HL-60/S4 (cell line): ENCODE data around the gene GLI3.

Experiments used
- in situ Hi-C: fragments of 300-500 bp; cut with MboI; formaldehyde crosslinking; loops from 2 replicates; pipeline ENCODE4 v1.14.3; 2022; ENCODE audit warnings: low sequenced_read_pairs

GLI3 gene

DNA sequence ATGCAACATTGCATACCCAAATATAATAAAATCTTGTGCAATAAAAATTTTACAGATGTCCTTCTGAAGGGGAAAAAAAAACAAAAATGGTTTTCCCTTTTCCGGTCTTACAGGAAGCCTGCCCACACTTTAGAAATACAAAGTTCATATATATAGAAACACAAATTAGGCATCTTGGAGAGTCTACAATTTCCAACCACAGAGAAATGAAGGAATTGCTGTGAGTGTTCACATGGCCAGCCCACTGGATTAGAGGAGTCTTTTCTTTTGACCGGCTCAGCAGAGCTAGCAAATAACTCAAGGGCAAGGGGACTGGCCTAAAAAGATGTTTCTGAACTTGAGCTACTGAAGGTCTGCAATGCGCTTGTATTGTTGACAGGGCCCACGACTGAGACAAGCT is 92.4 kb downstream of the GLI3 start:
- in situ Hi-C loops: no loop called here

DNA sequence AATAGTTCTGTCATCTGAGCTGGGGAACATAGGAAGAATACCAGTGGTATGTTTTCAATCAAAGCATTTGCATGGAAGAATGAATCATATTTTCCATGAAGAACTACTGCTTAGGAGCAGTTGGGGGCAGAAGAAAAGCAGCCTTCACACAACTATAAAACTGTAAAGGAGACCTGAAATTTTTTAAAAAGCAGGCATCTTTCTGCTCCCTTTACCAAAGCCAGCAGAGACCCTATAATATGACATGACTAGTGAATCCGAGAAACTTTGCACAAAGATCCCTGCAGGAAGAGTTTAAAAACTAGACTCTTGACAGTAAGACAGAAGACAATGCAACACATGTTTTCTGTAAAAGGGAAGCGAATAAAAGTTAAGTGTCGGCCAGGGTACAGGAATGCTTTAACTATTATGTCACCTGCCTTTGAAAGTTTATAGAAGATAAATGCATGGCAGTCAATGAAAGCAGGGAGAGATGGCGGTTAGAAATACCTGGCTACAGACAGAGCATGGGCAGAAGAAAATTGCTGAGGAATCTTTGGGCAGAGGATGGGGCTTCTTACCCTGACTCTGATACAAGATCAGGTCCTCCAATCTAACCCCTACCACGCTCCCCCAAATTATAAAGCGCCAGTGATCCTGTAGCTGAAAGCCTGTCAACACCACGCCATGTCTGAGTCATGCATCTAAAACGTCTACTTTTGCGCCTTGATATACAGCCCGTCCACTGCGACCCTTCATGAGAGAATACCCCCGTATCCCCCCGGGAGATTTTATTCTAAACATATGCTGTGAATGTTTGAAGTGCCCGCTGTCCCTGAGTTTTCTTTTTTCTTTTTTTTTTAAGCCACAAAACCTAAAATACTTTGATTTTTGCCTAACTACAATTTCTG is 93.1 kb downstream of the GLI3 start:
- in situ Hi-C loops: no loop called here

DNA sequence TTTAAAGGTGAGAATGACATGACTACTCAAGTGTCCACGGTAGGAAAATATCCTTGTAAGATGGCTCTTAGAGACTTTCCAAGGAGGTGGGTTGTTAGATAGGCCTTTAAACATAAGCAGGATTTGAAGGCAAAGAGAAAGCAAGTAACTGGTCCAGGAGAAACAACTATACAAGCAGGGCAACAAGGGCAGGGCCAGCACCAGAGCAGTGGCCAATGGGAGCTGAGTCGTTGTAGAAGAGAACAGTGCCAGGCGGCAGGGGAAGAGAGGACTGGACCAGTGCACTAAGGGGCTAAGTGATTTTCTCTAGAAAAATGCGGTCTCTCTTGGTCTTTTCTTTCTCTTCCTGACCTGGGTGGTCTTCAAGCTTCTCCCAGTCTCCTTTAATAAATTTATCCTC is 94.9 kb downstream of the GLI3 start:
- in situ Hi-C loops: no loop called here

DNA sequence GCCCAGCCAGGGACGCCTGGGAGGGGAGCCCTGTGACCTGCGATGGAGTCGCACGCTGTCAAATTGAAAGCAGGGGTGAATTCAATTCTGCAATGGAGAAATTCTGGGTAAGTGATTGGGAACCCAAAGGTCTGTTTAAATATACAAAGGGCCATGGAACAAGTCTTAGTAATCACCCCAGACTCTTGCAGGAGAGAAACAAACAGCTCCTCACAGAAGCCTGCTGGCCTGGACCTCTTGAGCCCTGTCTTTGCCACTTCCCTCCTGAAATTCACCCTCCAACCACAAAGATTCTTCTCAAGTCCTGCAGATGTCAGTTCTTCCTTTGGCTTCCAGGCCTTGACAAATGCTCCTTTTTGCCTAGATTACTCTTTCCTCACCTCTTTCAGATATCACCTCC is 97.3 kb downstream of the GLI3 start:
- in situ Hi-C loops: no loop called here

DNA sequence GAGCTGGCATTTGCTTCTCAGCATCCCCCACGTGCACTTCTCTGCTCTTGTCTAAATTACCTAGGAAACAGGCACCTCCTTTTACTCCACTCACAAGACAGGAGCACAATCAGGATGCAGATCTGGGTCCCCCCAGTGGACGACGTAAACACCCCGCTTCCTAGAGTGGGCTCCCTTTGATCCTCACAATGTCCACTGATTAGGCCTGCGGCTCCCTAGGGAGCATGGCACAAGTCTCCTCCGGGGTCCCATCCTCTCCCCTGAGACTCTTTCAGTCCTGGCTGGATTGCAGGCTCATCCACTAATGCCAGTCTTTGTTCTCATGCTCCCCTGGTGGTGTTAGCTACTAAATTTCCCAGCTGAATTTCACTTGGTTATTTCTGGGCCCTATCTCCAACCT is 98.3 kb downstream of the GLI3 start:
- in situ Hi-C loops: no loop called here

DNA sequence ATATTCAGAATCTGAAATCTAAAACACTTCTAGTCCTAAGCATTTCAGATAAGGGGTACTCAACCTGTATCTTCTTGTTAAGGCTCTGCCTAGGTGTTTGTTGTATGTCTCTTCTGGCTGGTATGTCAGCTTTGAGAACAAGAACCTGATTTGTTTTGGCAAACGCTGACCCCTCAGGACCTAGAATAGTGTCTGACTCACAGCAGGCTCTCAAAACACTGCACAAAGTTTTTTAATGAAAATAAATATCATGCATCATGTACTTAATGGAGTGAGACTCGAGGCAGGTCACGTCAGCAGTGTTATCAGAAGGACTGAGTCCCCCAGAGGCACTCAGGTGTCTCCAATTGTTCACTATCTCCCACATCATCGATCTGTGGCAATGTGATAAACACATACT is 99.1 kb downstream of the GLI3 start:
- in situ Hi-C loops: no loop called here

DNA sequence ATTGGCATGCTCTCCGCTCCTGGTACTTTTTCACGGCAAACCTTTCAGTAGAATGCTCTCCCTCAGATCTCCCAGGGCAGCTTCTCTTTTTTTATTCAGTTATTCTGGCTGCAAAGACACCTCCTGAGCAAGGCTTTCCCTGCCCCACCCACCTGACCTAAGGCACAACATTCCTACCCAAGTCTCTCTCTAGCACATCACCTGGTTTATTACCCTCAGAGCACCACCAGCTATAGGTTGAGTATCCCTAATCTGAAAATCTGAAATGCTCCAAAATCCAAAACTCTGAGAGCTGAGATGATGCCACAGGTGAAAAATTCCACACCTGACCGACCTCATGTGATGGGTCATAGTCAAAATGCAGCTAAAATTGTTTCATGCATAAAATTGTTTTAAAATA is 99.6 kb downstream of the GLI3 start:
- in situ Hi-C loops: no loop called here

DNA sequence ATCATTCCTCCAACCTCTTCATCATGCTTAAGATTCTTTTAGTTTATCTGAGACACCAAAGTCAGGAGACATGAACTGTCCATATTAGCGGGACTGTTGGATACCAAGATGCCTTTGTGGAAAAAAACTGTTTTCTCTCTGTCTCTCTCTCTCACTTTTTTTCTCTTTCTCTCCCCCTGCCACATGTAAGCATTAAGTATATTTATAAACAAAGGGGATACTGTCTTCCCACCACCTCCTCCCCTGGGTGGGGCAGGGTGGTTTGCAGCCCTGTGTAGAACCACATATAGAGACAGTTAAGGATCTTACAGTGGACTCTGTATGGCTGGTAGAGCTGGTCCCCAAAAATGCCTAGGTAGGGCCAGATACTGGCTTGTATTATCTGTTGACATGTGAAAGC is 101.3 kb downstream of the GLI3 start:
- in situ Hi-C loops: no loop called here

DNA sequence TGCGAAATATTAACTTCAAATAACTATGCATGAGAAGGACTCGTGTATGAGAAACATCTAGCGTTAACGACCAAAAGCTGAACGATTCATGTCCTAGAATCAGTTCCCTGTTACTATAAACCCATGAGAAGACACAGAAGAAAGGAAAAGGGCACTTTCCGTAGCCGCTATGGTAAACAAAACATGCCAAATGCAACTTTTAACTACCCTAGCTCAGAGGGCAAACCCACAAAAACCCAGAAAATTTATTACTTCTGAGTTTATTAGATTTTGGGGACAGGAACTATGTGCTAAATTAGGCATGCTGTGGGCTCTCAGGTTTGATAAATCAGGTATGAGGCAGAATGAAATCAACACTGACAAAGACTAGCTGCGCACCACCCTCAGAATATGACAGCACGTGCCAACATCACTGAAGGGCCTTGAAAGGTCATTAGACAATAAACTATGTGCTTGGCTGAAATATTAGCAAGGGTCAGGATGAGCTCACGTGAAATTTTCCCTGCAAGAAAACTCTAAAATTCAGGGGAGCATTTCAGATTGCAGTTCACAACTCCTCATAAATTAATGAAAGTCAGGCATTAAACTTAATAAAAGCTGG is 102.6 kb downstream of the GLI3 start:
- in situ Hi-C loops: no loop called here

DNA sequence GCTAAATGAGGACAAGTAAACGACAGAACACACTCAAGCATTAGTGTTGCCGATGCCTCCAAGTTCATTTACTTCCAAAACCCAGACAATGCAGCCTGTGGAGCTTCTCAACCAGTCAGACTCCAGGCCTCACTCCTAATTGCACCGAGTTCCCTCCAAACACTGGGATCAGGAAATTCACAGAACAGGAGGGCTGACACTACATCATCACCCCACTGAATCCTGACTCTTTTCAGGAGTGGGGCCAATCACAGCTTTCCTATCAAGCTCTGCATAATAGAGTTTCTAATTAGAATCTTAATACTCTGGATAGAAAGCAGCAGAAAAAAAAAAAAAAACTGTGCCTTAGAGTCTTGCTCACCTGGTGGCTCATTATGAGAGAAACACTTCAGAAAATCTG is 103.7 kb downstream of the GLI3 start:
- in situ Hi-C loops: no loop called here

DNA sequence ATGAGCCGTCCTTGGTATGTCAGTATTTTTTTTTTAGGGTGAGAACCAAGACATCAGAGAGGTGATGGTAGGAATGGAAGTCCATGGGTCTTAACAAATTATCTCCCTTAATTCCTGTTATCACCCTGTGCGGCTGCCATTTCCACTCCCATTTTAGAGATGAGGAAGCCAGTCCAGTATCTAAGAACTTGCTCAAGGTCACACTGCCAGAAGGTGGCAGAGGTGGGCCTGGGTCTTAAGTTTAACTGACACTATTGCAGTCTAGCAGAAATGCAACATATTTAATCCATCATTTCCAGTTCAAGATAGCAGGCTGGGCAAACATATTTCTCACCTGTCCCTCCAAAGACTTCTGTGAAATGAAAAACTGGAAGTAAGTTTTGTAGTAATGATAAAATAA is 108.3 kb downstream of the GLI3 start:
- in situ Hi-C loops: no loop called here

DNA sequence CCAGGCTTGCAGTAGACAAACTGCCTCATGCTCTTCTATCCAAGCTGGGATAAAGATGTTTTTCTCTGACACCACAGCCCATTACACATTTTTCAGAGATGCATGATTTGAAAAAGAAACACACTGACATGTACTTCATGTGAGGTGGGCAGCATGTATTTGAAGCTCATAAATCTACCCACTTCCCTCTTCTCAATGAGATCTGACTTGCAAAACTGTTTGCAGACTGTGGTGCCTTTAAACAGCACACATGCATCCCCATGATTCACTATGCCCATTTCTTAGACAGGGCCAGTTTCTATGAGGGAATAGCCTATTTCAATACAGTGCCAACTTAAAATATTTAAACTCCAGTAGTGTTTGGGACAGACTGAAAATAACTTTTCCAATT is 109.8 kb downstream of the GLI3 start:
- in situ Hi-C loops: no loop called here

DNA sequence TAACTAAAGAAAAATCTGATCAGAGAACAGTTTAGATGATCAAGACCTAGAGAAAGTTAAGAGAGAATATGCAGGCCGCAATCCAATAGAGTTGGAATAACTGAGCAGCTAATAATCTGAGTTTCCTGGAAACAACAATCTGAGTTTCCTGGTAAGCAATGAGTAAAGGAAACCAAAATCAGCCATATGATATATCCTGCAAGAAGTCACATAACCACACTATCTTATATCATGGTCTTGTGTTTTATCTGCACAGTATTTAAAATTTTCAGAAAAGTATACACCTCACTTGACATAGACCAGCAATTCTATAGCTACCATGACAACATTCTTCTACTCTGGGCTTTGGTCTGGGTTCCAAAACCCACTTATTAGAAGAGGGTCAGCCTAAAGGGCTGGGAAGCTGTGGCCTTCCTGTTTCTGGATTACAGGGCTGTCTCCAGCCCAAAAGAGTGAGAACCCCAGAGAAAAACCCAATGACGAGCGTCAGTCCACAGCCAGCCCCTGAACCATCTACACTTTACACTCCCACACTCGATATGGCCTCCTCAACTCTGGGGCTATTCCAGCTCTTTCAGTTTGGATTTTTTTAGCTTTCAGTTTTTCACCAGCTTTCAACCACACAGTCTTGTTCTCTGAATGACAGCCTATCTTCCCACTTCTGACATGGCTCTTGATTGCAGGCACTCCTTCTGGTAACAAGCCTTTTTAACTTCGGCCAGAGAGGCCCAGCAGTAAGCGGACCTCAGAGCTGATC is 110.4 kb downstream of the GLI3 start:
- in situ Hi-C loops: no loop called here

DNA sequence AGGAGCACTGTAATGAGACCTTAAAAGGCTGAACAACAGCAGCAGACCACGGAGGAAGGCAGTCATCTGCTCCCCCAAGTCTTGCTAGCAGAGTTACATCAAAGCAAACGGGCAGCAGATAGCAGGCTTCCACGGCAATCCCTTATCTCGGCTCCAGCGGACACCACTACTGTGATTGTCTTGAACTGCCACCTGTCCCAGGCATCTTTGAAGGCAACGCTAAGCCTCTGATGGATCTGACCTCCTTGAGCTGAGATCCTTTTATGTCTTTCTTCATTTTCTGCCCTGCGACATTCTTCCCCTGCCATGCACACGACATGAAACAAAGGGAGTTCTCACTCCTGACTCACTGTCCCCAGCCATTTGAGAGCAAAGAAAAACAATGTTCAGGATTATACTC is 111.7 kb downstream of the GLI3 start:
- in situ Hi-C loops: no loop called here

DNA sequence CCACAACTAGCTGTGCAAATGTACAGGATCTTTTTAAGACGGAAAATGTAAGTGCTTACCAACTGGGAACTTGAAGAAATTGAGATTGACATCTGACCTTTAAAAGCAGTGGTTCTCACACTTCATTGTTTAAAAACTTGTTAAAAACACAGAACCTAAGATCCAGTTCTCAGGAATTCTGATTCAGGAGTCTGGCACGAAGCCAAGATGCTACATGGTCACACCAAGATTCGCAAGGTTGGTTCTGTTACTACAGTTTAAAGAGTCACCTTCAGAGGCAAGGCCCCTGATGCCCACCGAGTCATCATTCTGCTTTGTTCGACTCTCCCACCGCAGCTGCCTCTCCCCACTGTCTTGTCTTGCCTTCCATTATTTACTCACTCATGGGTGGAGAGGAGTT is 113.3 kb downstream of the GLI3 start:
- in situ Hi-C loops: no loop called here

DNA sequence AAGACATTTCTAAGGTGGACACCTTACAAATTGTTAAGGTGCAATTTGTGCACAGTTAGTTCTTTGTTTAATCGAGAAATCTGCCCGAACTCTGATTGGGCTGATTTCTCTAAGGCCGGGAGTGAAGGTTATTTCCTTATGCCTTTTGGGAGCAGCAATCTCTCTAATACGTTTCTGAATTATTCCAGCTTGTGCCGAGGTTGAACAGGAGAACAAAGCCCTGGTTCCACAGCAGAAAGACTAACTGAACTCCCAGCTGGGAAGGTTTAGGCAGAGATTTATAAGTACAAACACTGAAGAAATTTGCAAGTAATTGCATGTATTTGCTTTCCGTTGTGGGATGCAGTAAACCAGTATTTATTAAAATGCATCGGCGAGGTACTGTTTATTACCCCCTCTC is 116.8 kb downstream of the GLI3 start:
- in situ Hi-C loops: no loop called here

DNA sequence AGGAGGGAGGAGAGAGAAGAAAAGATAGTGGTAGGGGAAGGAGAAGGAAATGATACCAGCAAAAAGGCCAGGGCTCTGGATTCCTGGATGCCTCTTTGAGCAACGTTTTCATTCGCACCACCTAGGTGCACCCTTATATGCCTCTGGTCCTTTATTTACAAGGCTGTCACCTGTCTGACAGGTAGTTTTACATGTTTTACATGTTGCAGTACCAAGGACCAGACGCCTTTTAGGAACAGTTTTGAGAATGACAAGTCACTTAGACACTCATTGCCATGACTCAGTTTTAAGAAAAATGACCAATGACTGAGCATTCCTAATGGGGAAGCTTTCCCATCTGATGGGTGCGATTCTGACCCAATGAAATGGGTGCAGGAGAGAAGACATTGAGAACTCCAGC is 119.8 kb downstream of the GLI3 start:
- in situ Hi-C loops: no loop called here

DNA sequence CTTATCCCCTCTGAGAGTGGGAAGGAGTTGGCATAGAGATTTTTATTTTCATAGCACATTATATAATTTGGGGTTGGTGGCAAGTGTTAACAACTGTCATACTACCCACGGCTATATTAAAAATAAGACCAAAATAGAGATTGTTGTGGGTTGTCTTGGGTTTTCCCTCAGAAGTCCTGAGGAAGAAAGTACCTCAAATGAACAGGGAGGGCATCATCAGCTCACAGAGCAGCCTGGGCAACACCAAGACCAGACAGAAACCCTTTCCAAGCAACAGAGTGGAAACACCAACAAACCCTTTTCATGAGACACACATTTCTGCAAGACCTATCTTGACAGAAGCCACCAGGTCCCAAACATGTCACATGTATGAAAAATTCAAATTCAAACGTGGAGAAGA is 121.2 kb downstream of the GLI3 start:
- in situ Hi-C loops: no loop called here

DNA sequence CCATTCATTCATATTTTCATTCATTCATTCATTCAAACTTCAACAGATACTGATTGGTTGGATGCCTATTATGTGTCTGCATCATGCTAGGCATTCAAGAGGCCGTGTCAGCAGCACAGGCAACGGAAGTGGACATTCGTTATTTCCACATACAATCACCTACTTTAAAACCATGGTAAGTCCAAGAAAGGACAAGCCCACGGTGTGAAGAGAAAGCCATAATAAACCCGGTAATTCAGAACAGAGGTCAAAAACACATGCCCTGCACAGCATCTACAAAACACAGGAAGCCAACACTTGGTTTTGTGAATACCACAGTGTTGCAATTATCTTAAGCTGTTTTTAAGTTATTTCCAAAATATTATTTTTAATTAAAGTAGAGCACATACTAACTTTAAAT is 126.7 kb downstream of the GLI3 start:
- in situ Hi-C loops: no loop called here

DNA sequence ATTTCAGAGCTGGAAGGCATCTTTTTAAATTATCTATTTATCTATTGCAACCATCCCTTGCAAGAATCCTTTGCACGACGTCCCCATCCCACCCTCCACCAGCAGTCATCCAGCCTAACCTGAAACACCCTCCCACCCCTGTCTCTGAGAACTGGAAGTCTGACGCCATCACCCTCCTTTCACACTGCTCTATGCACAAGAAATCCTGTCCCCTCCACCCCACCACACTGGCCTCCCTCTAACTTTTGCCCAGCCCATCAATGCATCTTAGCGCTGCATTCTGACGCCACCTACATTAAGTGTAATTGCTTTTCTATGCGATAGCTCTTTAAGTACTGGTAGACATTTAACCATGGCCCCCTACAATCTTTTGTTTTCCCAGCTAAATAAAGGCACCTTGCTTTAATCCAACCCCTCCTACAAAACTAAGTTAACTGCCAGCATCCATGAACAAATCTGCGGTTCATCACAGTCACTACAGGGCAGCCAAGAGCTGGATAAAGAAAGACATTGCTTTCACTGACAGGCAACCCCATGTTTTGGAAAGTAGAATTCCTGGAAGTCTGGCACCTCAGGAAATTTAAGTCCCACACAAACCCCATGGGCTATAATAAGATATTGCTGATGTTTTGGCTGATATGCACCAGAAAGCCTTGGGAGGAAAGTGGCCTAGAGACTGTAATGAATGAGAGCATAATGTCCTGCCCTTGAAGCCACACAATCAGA is 128.0 kb downstream of the GLI3 start:
- in situ Hi-C loops: no loop called here

DNA sequence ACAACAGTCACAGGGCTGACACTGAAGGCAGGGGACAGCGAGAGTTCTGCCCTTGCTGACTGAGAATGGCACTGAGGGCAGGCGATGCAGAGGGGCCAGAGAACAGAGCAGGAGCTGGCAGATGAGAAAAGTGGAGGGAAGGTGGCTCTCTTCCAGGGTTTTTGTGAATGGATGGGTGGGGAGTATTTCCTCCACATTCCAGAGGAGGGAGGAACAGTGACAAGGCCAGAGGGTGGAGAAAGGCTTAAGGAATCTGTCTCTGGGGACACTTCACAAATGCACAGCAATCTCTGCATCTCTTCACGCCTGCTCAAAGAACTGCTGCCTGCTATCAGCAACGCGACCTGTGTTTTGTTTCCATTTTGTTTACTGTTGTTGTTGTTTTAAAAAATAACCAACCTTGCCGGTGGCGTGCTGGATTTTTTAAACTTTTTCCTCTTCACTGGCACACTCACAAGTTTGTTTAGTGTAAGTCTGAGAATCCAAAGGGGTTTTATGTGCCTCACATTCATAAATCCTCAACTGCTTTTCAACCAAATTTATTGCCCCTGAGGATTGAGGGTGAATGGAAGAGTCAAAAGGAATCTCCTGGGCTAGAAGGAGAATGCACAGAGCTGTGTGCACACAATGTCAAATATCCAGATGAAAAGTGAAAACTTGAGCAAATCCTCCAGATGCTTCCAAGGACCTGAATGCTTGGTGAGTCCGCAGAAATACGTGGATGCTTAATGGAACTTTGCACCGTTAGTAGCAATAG is 129.3 kb downstream of the GLI3 start:
- in situ Hi-C loops: no loop called here
